Measurements from ENCODE around the gene PIEZO2.

- TF ChIP-seq CTCF (IDR thresholded peaks at IDR 0.05) (no peak), NFE2L1 (CRISPR knock-in tag; IDR thresholded peaks at IDR 0.05) (no peak), TCF7 (CRISPR knock-in tag; IDR thresholded peaks at IDR 0.05; ENCODE audit: low read depth) (no peak), ZNF396 (CRISPR knock-in tag; IDR thresholded peaks at IDR 0.05; ENCODE audit: borderline replicate concordance) (no peak), ZNF317 (CRISPR knock-in tag; IDR thresholded peaks at IDR 0.05; ENCODE audit: borderline replicate concordance, low read depth) (no peak), NR3C1 (CRISPR knock-in tag; conservative IDR thresholded peaks at IDR 0.05; ENCODE audit: low read depth) (no peak), ATF1 (CRISPR knock-in tag; IDR thresholded peaks at IDR 0.05) (no peak)
- TF ChIP-seq, protein P1, sequence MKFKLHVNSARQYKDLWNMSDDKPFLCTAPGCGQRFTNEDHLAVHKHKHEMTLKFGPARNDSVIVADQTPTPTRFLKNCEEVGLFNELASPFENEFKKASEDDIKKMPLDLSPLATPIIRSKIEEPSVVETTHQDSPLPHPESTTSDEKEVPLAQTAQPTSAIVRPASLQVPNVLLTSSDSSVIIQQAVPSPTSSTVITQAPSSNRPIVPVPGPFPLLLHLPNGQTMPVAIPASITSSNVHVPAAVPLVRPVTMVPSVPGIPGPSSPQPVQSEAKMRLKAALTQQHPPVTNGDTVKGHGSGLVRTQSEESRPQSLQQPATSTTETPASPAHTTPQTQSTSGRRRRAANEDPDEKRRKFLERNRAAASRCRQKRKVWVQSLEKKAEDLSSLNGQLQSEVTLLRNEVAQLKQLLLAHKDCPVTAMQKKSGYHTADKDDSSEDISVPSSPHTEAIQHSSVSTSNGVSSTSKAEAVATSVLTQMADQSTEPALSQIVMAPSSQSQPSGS (CRISPR knock-in tag; IDR thresholded peaks at IDR 0.05; ENCODE audit: borderline replicate concordance, low read depth): no peak
Observed at GRCh38 chr18:10977042-10977441, 172.3 kb downstream of the PIEZO2 start.
